Endodermal cell (in vitro differentiated cells): Measurements from ENCODE around the gene SLC38A3. TPM values are rescaled to one million over a fixed set of nuclear protein-coding genes. Genes with fewer than 3 reads are reported as not detected.

Experiments
- DNase-seq: peaks from one replicate; pipeline ENCODE4 v3.0.0-alpha.2; 2017
- H3K27ac ChIP-seq: 2 replicates; pipeline ENCODE4 v1.5.1; 2013; ENCODE audit warnings: mild to moderate bottlenecking, low read depth, low read length, moderate library complexity
- H3K27me3 ChIP-seq: 2 replicates; pipeline ENCODE4 v1.6.1; 2013; ENCODE audit warnings: mild to moderate bottlenecking, low read length, moderate library complexity; ENCODE audit not compliant: insufficient read depth, control insufficient read depth, poor library complexity, severe bottlenecking
- H3K36me3 ChIP-seq: 2 replicates; pipeline ENCODE4 v1.7.0; 2013; ENCODE audit warnings: mild to moderate bottlenecking, low read length, moderate library complexity; ENCODE audit not compliant: control insufficient read depth, insufficient read depth
- H3K4me1 ChIP-seq: one replicate; pipeline ENCODE4 v1.7.0; 2013; ENCODE audit warnings: low read length; ENCODE audit not compliant: control insufficient read depth, insufficient read depth
- H3K4me3 ChIP-seq: 2 replicates; pipeline ENCODE4 v1.5.1; 2013; ENCODE audit warnings: mild to moderate bottlenecking, low read length, moderate library complexity
- H3K9ac ChIP-seq: 2 replicates; pipeline ENCODE4 v1.6.1; 2013; ENCODE audit warnings: mild to moderate bottlenecking, low read length, moderate library complexity; ENCODE audit not compliant: poor library complexity, severe bottlenecking; ENCODE audit errors: extremely low read depth
- H3K9me3 ChIP-seq: 2 replicates; pipeline ENCODE4 v1.6.1; 2013; ENCODE audit warnings: mild to moderate bottlenecking, low read length, moderate library complexity; ENCODE audit not compliant: control insufficient read depth
- H3K27ac Mint-ChIP-seq: 2 replicates; pipeline ENCODE4 v1.8.0; 2020; ENCODE audit warnings: mixed read lengths
- H3K27me3 Mint-ChIP-seq: 2 replicates; pipeline ENCODE4 v1.8.0; 2021; ENCODE audit warnings: mild to moderate bottlenecking, mixed read lengths; ENCODE audit not compliant: insufficient read depth
- H3K36me3 Mint-ChIP-seq: 2 replicates; pipeline ENCODE4 v1.8.0; 2020; ENCODE audit warnings: low read depth, mixed read lengths
- H3K4me1 Mint-ChIP-seq: 2 replicates; pipeline ENCODE4 v1.8.0; 2020; ENCODE audit warnings: mixed read lengths
- H3K4me3 Mint-ChIP-seq: 2 replicates; pipeline ENCODE4 v1.8.0; 2020; ENCODE audit warnings: mild to moderate bottlenecking, moderate library complexity, mixed read lengths
- H3K9me3 Mint-ChIP-seq: 2 replicates; pipeline ENCODE4 v1.8.0; 2020; ENCODE audit warnings: mild to moderate bottlenecking, mixed read lengths
- CTCF ChIP-seq: fragments of 200-600 bp; sonication (generic); conservative IDR thresholded peaks from 2 replicates; pipeline ENCODE4 v1.5.0; 2021; ENCODE audit warnings: antibody characterized with exemption, mild to moderate bottlenecking
- WGBS, 2 experiments: methylation state at CpG; one replicate each; pipeline versions ENCODE4 v1.1.5 to v1.1.7; 2013; ENCODE audit warnings: missing lambda C conversion rate in 2 of 2, mixed read lengths in 1 of 2; ENCODE audit not compliant: insufficient coverage in 1 of 2, insufficient read length in 1 of 2; 5-methylcytosine and 5-hydroxymethylcytosine counted together
- total RNA-seq, 2 donors: library from RNA; stranded (reverse); fragmentation: NEBNext Ultra II Directional in 1 of 2; extraction: Animal tissue kit (Norgen Biotek cat#: 25700) in 1 of 2; gene quantifications; 2 replicates in 1 of 2; 3 replicates in 1 of 2; pipeline ENCODE4 v1.2.1, GENCODE V29; 2021

Gene SLC38A3
- total RNA-seq, 2 donors from 2014 or later = 1.5 to 1.9 TPM

DNA sequence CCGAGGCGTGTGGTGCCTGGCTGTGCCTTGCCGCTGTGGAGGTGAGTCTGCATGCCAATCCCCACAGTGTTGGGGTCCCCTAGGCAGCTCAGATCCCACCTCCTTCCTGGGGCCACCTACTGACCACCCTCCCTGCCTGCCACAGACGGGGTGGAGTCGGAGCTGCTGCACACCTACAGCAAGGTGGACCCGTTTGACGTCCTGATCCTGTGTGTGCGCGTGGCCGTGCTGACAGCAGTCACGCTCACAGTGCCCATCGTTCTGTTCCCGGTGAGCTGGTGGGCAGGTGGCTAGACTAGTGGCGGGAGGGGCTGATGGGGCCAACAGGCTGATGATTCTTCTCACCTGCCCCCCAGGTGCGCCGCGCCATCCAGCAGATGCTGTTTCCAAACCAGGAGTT lies 13.4 kb downstream of the SLC38A3 start:
- H3K27ac ChIP-seq = no peak overlapping the region
- no peaks in the 10 kb centered on the region for H3K36me3 ChIP-seq
- H3K9me3 ChIP-seq = no peaks in the 10 kb centered on the region
- H3K27me3 ChIP-seq = peaks cover 7% of the 10 kb centered on the region
- Mint-ChIP-seq H3K36me3 (no peaks in the 10 kb centered on the region), H3K4me3 (no peak overlapping the region), H3K27me3 (peaks cover 4% of the 10 kb centered on the region), H3K27ac (no peak overlapping the region), H3K9me3 (no peaks in the 10 kb centered on the region), H3K4me1 (no peaks in the 10 kb centered on the region)
- 91% methylated on average over 8 to 17 of the region's 17 CpGs for WGBS, 2 experiments
- no peak overlapping the region for H3K9ac ChIP-seq
- no peak for DNase-seq
- no peak overlapping the region for H3K4me3 ChIP-seq
- TF ChIP-seq CTCF = no peak
- no peaks in the 10 kb centered on the region for H3K4me1 ChIP-seq

- H3K4me3 Mint-ChIP-seq = no peak overlapping the region
- no peaks in the 10 kb centered on the region for H3K36me3 Mint-ChIP-seq
- H3K27ac ChIP-seq = no peak overlapping the region
- H3K4me1 ChIP-seq = no peaks in the 10 kb centered on the region
- H3K27me3 ChIP-seq = peaks cover 7% of the 10 kb centered on the region
- WGBS, 2 experiments = 92 to 95% methylated on average over 5 of the region's 5 CpGs
- H3K36me3 ChIP-seq = no peaks in the 10 kb centered on the region
- H3K27me3 Mint-ChIP-seq = peaks cover 11% of the 10 kb centered on the region
- H3K27ac Mint-ChIP-seq = no peak overlapping the region
- TF ChIP-seq CTCF = no peak
- DNase-seq = no peak
- no peaks in the 10 kb centered on the region for H3K9me3 ChIP-seq
- no peaks in the 10 kb centered on the region for H3K9me3 Mint-ChIP-seq
- H3K9ac ChIP-seq = no peak overlapping the region
- no peaks in the 10 kb centered on the region for H3K4me1 Mint-ChIP-seq
- H3K4me3 ChIP-seq = no peak overlapping the region
Measured at GRCh38 chr3:50219285-50219684, 14.2 kb downstream of the SLC38A3 start.

DNA sequence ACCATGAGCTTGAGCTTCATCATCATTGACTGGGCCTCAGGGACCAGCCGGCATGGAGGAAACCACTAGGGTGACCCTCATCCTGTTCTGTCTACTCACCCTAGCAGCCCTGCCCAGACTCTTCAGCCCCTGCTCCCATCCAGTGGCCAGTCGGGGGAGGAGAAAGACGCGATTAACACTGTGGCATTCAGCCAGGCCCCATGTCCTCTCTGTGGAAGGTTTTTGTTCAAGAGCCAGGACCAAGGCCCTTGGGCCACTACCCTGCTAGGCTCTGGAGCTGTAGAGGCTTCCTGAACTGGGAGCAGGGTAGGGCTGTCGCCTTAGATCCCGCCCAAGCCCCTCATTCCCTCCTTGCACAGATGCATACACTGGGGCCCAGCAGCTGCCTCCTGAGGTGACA lies 15.0 kb downstream of the SLC38A3 start:
- H3K27me3 ChIP-seq = peaks cover 7% of the 10 kb centered on the region
- no peak overlapping the region for H3K9ac ChIP-seq
- no peak overlapping the region for H3K4me3 Mint-ChIP-seq
- 87 to 88% methylated on average over 5 to 6 of the region's 6 CpGs for WGBS, 2 experiments
- no peak overlapping the region for H3K27ac ChIP-seq
- no peak overlapping the region for H3K4me3 ChIP-seq
- TF ChIP-seq CTCF = no peak
- no peaks in the 10 kb centered on the region for H3K9me3 ChIP-seq
- H3K36me3 ChIP-seq = no peaks in the 10 kb centered on the region
- no peaks in the 10 kb centered on the region for H3K36me3 Mint-ChIP-seq
- no peak for DNase-seq
- peaks cover 2% of the 10 kb centered on the region for H3K4me1 Mint-ChIP-seq
- no peak overlapping the region for H3K27ac Mint-ChIP-seq
- peaks cover 17% of the 10 kb centered on the region for H3K27me3 Mint-ChIP-seq
- no peaks in the 10 kb centered on the region for H3K4me1 ChIP-seq
- H3K9me3 Mint-ChIP-seq = no peaks in the 10 kb centered on the region
